ENCODE data around the gene FXYD5. TPM values are rescaled to one million over a fixed set of nuclear protein-coding genes. Genes with fewer than 3 reads are reported as not detected.

The FXYD5 gene
- total and polyA plus RNA-seq, 9 of the 15 experiments (the other 6 are each of a cell fraction or from before 2014, with no cell fraction given), result 104 to 537 (median 174) TPM

DNA sequence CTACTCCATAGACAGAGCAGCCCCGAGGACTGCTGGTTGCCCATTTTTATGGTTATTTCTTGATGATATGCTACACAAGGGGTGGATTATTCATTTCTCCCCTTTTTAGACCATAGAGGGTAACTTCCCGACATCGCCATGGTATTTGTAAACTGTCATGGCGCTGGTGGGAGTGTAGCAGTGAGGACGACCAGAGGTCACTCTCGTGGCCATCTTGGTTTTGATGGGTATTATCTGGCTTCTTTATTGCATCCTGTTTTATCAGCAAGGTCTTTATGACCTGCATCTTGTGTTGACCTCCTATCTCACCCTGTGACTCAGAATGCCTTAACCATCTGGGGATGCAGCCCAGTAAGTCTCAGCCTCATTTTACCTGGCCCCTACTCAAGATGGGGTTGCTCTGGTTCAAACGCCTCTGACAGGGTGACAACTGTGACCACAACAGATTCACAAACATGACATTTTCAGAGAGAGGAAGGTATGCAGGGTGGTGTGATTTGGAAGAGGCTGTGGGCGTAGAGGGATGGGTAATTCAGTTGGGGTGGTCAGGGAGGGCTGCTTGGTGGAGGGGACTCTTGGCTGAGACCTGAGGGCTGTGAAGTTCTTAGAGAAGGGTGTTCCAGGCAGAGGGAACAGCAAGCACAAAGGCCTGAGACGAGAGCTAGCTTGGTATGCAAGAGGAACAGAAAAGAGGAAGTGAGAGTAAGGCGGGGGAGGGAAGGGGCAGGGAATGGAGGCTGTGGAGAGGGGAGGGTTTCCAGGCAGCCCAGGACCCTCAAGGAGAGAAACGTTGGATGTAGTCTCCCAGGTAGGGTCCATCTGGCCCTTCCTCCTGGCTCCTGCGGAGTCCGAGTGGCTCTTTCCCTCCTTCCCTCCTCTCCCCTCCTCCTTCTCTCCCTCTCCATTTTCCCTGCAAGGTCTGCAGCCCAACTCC is 50.5 kb downstream of the FXYD5 start (continued):
- peak; percentile 77 for TF ChIP-seq ZNF354B (CRISPR knock-in tag; IDR thresholded peaks at IDR 0.05)
- TF ChIP-seq PHTF2 (CRISPR knock-in tag; IDR thresholded peaks at IDR 0.05), result peak; percentile 83; the same call in 1 of the 2 replicates
- peak; percentile 78 for TF ChIP-seq KLF1 (tag; IDR thresholded peaks at IDR 0.05)
- TF ChIP-seq KLF16 (IDR thresholded peaks at IDR 0.05), result no peak
- no peak for TF ChIP-seq IRF2 (CRISPR knock-in tag; IDR thresholded peaks at IDR 0.05)
- TF ChIP-seq ETV5 (CRISPR knock-in tag; IDR thresholded peaks at IDR 0.05; ENCODE audit: low read depth), result no peak
- TF ChIP-seq, protein P1, sequence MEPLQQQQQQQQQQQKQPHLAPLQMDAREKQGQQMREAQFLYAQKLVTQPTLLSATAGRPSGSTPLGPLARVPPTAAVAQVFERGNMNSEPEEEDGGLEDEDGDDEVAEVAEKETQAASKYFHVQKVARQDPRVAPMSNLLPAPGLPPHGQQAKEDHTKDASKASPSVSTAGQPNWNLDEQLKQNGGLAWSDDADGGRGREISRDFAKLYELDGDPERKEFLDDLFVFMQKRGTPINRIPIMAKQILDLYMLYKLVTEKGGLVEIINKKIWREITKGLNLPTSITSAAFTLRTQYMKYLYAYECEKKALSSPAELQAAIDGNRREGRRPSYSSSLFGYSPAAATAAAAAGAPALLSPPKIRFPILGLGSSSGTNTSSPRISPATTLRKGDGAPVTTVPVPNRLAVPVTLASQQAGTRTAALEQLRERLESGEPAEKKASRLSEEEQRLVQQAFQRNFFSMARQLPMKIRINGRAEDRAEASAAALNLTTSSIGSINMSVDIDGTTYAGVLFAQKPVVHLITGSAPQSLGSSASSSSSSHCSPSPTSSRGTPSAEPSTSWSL (CRISPR knock-in tag; IDR thresholded peaks at IDR 0.05; ENCODE audit: borderline replicate concordance), result peak; percentile 96; the same call in 1 of the 2 replicates
- TF ChIP-seq SRF (CRISPR knock-in tag; IDR thresholded peaks at IDR 0.05), result peak in 1 of 2 experiments; percentile 74; a peak in 1 of 4 replicates
- TF ChIP-seq, protein P2, sequence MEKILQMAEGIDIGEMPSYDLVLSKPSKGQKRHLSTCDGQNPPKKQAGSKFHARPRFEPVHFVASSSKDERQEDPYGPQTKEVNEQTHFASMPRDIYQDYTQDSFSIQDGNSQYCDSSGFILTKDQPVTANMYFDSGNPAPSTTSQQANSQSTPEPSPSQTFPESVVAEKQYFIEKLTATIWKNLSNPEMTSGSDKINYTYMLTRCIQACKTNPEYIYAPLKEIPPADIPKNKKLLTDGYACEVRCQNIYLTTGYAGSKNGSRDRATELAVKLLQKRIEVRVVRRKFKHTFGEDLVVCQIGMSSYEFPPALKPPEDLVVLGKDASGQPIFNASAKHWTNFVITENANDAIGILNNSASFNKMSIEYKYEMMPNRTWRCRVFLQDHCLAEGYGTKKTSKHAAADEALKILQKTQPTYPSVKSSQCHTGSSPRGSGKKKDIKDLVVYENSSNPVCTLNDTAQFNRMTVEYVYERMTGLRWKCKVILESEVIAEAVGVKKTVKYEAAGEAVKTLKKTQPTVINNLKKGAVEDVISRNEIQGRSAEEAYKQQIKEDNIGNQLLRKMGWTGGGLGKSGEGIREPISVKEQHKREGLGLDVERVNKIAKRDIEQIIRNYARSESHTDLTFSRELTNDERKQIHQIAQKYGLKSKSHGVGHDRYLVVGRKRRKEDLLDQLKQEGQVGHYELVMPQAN (IDR thresholded peaks at IDR 0.05; ENCODE audit: borderline replicate concordance), result peak; percentile 38; the same call in 1 of the 2 replicates
- peak; percentile 97 for TF ChIP-seq ZNF311 (CRISPR knock-in tag; IDR thresholded peaks at IDR 0.05)
- TF ChIP-seq, protein P3, sequence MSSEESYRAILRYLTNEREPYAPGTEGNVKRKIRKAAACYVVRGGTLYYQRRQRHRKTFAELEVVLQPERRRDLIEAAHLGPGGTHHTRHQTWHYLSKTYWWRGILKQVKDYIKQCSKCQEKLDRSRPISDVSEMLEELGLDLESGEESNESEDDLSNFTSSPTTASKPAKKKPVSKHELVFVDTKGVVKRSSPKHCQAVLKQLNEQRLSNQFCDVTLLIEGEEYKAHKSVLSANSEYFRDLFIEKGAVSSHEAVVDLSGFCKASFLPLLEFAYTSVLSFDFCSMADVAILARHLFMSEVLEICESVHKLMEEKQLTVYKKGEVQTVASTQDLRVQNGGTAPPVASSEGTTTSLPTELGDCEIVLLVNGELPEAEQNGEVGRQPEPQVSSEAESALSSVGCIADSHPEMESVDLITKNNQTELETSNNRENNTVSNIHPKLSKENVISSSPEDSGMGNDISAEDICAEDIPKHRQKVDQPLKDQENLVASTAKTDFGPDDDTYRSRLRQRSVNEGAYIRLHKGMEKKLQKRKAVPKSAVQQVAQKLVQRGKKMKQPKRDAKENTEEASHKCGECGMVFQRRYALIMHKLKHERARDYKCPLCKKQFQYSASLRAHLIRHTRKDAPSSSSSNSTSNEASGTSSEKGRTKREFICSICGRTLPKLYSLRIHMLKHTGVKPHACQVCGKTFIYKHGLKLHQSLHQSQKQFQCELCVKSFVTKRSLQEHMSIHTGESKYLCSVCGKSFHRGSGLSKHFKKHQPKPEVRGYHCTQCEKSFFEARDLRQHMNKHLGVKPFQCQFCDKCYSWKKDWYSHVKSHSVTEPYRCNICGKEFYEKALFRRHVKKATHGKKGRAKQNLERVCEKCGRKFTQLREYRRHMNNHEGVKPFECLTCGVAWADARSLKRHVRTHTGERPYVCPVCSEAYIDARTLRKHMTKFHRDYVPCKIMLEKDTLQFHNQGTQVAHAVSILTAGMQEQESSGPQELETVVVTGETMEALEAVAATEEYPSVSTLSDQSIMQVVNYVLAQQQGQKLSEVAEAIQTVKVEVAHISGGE (CRISPR knock-in tag; IDR thresholded peaks at IDR 0.05), result peak in 1 of 3 experiments; percentile 74; a peak in 2 of 6 replicates
- TF ChIP-seq ZBED1 (IDR thresholded peaks at IDR 0.05), result 0 out of 2 replicates have a peak, but pooled peaks have one; percentile 29
- TF ChIP-seq, protein P4, sequence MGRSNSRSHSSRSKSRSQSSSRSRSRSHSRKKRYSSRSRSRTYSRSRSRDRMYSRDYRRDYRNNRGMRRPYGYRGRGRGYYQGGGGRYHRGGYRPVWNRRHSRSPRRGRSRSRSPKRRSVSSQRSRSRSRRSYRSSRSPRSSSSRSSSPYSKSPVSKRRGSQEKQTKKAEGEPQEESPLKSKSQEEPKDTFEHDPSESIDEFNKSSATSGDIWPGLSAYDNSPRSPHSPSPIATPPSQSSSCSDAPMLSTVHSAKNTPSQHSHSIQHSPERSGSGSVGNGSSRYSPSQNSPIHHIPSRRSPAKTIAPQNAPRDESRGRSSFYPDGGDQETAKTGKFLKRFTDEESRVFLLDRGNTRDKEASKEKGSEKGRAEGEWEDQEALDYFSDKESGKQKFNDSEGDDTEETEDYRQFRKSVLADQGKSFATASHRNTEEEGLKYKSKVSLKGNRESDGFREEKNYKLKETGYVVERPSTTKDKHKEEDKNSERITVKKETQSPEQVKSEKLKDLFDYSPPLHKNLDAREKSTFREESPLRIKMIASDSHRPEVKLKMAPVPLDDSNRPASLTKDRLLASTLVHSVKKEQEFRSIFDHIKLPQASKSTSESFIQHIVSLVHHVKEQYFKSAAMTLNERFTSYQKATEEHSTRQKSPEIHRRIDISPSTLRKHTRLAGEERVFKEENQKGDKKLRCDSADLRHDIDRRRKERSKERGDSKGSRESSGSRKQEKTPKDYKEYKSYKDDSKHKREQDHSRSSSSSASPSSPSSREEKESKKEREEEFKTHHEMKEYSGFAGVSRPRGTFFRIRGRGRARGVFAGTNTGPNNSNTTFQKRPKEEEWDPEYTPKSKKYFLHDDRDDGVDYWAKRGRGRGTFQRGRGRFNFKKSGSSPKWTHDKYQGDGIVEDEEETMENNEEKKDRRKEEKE (IDR thresholded peaks at IDR 0.05; ENCODE audit: borderline replicate concordance in 1 of 2, control insufficient read depth in 1 of 2, low read depth in 2 of 2, low read length in 1 of 2), result no peak
- TF ChIP-seq HDAC2 (IDR thresholded peaks at IDR 0.05), result peak; percentile 89
